CD14-positive monocyte (primary cell): Measurements from ENCODE around the gene HOXD4. TPM values are rescaled to one million over a fixed set of nuclear protein-coding genes. Genes with fewer than 3 reads are reported as not detected.

Source experiments
- DNase-seq, 3 donors: peaks; one replicate each; pipeline ENCODE4 v3.0.0-alpha.2; 2011 to 2022
- H2AFZ ChIP-seq: 2 replicates; pipeline ENCODE4 v1.6.0; 2012; ENCODE audit warnings: mild to moderate bottlenecking, low read depth, low read length, inconsistent platforms; ENCODE audit not compliant: insufficient read depth, poor library complexity, severe bottlenecking
- H3K27ac ChIP-seq, 2 donors: 1 replicate in 1 of 2; 2 replicates in 1 of 2; pipeline ENCODE4 v1.5.1; 2012 to 2013; ENCODE audit warnings: low read length in 2 of 2, control low read depth in 1 of 2, inconsistent platforms in 1 of 2, low read depth in 1 of 2, mild to moderate bottlenecking in 1 of 2
- H3K27me3 ChIP-seq, 2 donors: one replicate each; pipeline versions ENCODE4 v1.6.0 to v1.6.1; 2011 to 2013; ENCODE audit warnings: low read length in 2 of 2; ENCODE audit not compliant: control insufficient read depth in 2 of 2, insufficient read depth in 2 of 2
- H3K36me3 ChIP-seq, 2 donors: replicated peaks in 1 of 2; 1 replicate in 1 of 2; 2 replicates in 1 of 2; pipeline versions ENCODE4 v1.5.1 to v1.6.1; 2012 to 2013; ENCODE audit warnings: low read length in 2 of 2, control low read depth in 1 of 2, inconsistent platforms in 1 of 2, mild to moderate bottlenecking in 1 of 2; ENCODE audit not compliant: insufficient read depth in 2 of 2, control insufficient read depth in 1 of 2
- H3K4me1 ChIP-seq, 2 donors: 1 replicate in 1 of 2; 2 replicates in 1 of 2; pipeline versions ENCODE4 v1.5.1 to v1.6.1; 2012 to 2013; ENCODE audit warnings: low read length in 2 of 2, control low read depth in 1 of 2, inconsistent platforms in 1 of 2, mild to moderate bottlenecking in 1 of 2, moderate library complexity in 1 of 2; ENCODE audit not compliant: insufficient read depth in 2 of 2, control insufficient read depth in 1 of 2
- H3K4me2 ChIP-seq: replicated peaks from 2 replicates; pipeline ENCODE3; 2012; ENCODE audit warnings: low read length, moderate library complexity, mild to moderate bottlenecking; ENCODE audit not compliant: poor library complexity, severe bottlenecking; ENCODE audit errors: extremely low read depth
- H3K4me3 ChIP-seq, 3 experiments: fragments of 200-600 bp in 1 of 3; sonication (generic) in 1 of 3; replicated peaks in 1 of 3; 1 replicate in 2 of 3; 2 replicates in 1 of 3; pipeline ENCODE4 v1.5.1; 2011 to 2013; ENCODE audit warnings: low read length in 3 of 3, mild to moderate bottlenecking in 3 of 3, control low read depth in 2 of 3, low read depth in 2 of 3, inconsistent platforms in 1 of 3, moderate library complexity in 1 of 3
- H3K79me2 ChIP-seq: 2 replicates; pipeline ENCODE4 v1.6.0; 2012; ENCODE audit warnings: mild to moderate bottlenecking, control low read depth, inconsistent platforms, low read length, moderate library complexity; ENCODE audit not compliant: insufficient read depth
- H3K9ac ChIP-seq: 2 replicates; pipeline ENCODE4 v1.6.0; 2017; ENCODE audit warnings: low read length, mild to moderate bottlenecking; ENCODE audit not compliant: insufficient read depth, poor library complexity, severe bottlenecking
- H3K9me3 ChIP-seq, 2 donors: replicated peaks in 1 of 2; 1 replicate in 1 of 2; 2 replicates in 1 of 2; pipeline versions ENCODE4 v1.5.1 to v1.6.1; 2012 to 2013; ENCODE audit warnings: low read length in 2 of 2, control low read depth in 1 of 2; ENCODE audit not compliant: control insufficient read depth in 1 of 2, insufficient read depth in 1 of 2
- H4K20me1 ChIP-seq: 2 replicates; pipeline ENCODE4 v1.6.0; 2012; ENCODE audit warnings: mild to moderate bottlenecking, low read length, control low read depth, moderate library complexity; ENCODE audit not compliant: insufficient read depth
- H3K27ac Mint-ChIP-seq, 7 donors: one replicate each; pipeline ENCODE4 v1.8.0; 2020; ENCODE audit warnings: mild to moderate bottlenecking in 7 of 7, mixed read lengths in 7 of 7, moderate library complexity in 6 of 7, inconsistent platforms in 2 of 7
- H3K27me3 Mint-ChIP-seq, 3 donors: one replicate each; pipeline ENCODE4 v1.8.0; 2021 to 2022; ENCODE audit warnings: low read depth in 3 of 3, mild to moderate bottlenecking in 3 of 3, mixed read lengths in 3 of 3, moderate library complexity in 3 of 3, inconsistent platforms in 1 of 3
- H3K36me3 Mint-ChIP-seq, 2 donors: one replicate each; pipeline ENCODE4 v1.8.0; 2020; ENCODE audit warnings: mixed read lengths in 2 of 2, inconsistent platforms in 1 of 2, mild to moderate bottlenecking in 1 of 2
- H3K4me1 Mint-ChIP-seq: one replicate; pipeline ENCODE4 v1.8.0; 2020; ENCODE audit warnings: mild to moderate bottlenecking, mixed read lengths
- H3K4me3 Mint-ChIP-seq, 2 donors: one replicate each; pipeline ENCODE4 v1.8.0; 2020; ENCODE audit warnings: mild to moderate bottlenecking in 2 of 2, mixed read lengths in 2 of 2, moderate library complexity in 1 of 2
- H3K9me3 Mint-ChIP-seq, 7 donors: one replicate each; pipeline ENCODE4 v1.8.0; 2020 to 2022; ENCODE audit warnings: mixed read lengths in 7 of 7, mild to moderate bottlenecking in 6 of 7, moderate library complexity in 6 of 7, inconsistent platforms in 2 of 7
- WGBS: methylation state at CpG from one replicate; pipeline ENCODE4 v1.1.5; 2013; ENCODE audit warnings: missing lambda C conversion rate; ENCODE audit not compliant: insufficient coverage; 5-methylcytosine and 5-hydroxymethylcytosine counted together
- intact Hi-C, 2 donors: fragments of 100-400 bp; cut with micrococcal nuclease; formaldehyde crosslinking; loops; one replicate each; pipeline versions ENCODE4 v1.15.0 to v1.15.1; 2023
- polyA plus RNA-seq, 3 donors: library from polyadenylated mRNA; depleted of rRNA in 1 of 3; unstranded in 2 of 3; stranded (reverse) in 1 of 3; fragments of 300-500 nt in 2 of 3; fragments of >200 nt in 1 of 3; fragmentation: Illumina TruSeq in 2 of 3; gene quantifications; 1 replicate in 2 of 3; 2 replicates in 1 of 3; pipeline ENCODE4 v1.2.3, GENCODE V29; 2012 to 2021
- TF ChIP-seq, protein P1 (sequence below): fragments of 200-600 bp; IDR thresholded peaks from one replicate; pipeline ENCODE4 v1.8.0; 2022; ENCODE audit warnings: antibody characterized with exemption, mild to moderate bottlenecking

HOXD4 gene
- polyA plus RNA-seq, 3 donors: not detected

GRCh38 chr2:176172895-176173566, 21.7 kb downstream of the HOXD4 start:
- H3K9me3 ChIP-seq: peaks cover 0 to 35% of the 10 kb centered on the region in 2 donors
- Mint-ChIP-seq H3K27me3 (peaks cover 91 to 100% (median 100%) of the 10 kb centered on the region in 3 donors), H3K4me1 (peaks cover 5% of the 10 kb centered on the region), H3K4me3 (peak overlapping the region in 1 of 2 donors; percentile 76), H3K9me3 (peaks cover 0 to 34% (median 12%) of the 10 kb centered on the region in 7 donors), H3K27ac (no peak overlapping the region), H3K36me3 (no peaks in the 10 kb centered on the region)
- no peaks in the 10 kb centered on the region for H3K79me2 ChIP-seq
- no peak overlapping the region for H3K4me2 ChIP-seq
- TF ChIP-seq, protein P1, sequence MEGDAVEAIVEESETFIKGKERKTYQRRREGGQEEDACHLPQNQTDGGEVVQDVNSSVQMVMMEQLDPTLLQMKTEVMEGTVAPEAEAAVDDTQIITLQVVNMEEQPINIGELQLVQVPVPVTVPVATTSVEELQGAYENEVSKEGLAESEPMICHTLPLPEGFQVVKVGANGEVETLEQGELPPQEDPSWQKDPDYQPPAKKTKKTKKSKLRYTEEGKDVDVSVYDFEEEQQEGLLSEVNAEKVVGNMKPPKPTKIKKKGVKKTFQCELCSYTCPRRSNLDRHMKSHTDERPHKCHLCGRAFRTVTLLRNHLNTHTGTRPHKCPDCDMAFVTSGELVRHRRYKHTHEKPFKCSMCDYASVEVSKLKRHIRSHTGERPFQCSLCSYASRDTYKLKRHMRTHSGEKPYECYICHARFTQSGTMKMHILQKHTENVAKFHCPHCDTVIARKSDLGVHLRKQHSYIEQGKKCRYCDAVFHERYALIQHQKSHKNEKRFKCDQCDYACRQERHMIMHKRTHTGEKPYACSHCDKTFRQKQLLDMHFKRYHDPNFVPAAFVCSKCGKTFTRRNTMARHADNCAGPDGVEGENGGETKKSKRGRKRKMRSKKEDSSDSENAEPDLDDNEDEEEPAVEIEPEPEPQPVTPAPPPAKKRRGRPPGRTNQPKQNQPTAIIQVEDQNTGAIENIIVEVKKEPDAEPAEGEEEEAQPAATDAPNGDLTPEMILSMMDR: no peak
- intact Hi-C loops: no loop called here
- no peak overlapping the region for H2AFZ ChIP-seq
- H3K36me3 ChIP-seq: no peaks in the 10 kb centered on the region
- no peaks in the 10 kb centered on the region for H4K20me1 ChIP-seq
- 17% methylated on average over 1 of the region's 14 CpGs for WGBS
- no peak overlapping the region for H3K4me3 ChIP-seq
- DNase-seq: no peak
- H3K9ac ChIP-seq: no peak overlapping the region
- H3K4me1 ChIP-seq: no peaks in the 10 kb centered on the region
- H3K27me3 ChIP-seq: peaks cover 87 to 100% of the 10 kb centered on the region in 2 donors
- H3K27ac ChIP-seq: no peak overlapping the region

DNA sequence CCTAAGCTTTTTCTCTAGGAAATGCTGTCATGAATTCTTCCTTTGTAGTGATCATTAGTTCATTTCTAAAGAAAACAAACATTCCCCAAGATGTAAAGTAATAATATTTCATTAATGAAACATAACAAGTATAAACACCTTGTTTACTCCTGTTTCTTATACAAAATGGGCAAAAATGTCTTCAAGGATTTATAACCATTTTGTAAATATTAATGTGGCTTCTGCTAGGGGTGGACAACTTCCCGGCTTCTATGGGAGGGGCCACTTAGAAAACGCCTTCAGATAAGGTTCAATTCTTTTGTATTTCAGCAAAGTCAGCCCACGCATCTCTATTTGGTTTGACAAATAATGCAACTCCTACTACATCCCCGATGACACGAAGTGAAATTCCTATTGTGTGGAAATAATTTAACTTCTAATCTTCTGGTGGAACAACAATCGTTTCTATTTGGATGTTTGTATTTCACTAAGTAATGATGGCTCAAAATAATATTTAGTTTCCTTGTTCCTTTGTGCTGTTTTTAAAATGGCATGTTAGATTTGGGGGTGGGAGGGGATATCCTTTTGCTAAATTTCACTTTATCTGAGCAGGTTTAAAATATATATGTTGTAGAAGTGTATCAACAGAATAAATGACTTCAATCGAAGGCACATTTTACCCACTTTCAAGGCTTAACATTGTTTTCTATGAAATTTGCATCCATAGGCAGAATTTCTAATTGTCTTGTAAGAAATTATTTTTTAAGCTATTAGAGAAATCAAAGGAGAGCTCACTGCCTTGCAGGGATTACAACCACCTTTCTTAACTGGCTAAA, 22.4 kb downstream of the HOXD4 start:
- Histone ChIP-seq H3K4me1 (no peaks in the 10 kb centered on the region), H2AFZ (no peak overlapping the region), H4K20me1 (no peaks in the 10 kb centered on the region), H3K9me3 (peaks cover 0 to 35% of the 10 kb centered on the region in 2 donors), H3K27ac (no peak overlapping the region), H3K4me3 (no peak overlapping the region), H3K79me2 (no peaks in the 10 kb centered on the region), H3K9ac (no peak overlapping the region), H3K4me2 (no peak overlapping the region), H3K27me3 (peaks cover 90 to 100% of the 10 kb centered on the region in 2 donors), H3K36me3 (no peaks in the 10 kb centered on the region)
- Mint-ChIP-seq H3K27me3 (peaks cover 96 to 100% (median 100%) of the 10 kb centered on the region in 3 donors), H3K9me3 (peaks cover 0 to 34% (median 12%) of the 10 kb centered on the region in 7 donors), H3K36me3 (no peaks in the 10 kb centered on the region), H3K4me1 (peaks cover 7% of the 10 kb centered on the region), H3K27ac (no peak overlapping the region), H3K4me3 (peak overlapping the region in 1 of 2 donors; percentile 22)
- intact Hi-C loops: no loop called here
- WGBS: 0% methylated on average over 1 of the region's 7 CpGs
- TF ChIP-seq, protein P1: no peak
- DNase-seq: no peak
